H1 (cell line): ENCODE data around the gene CACNA2D1. TPM values are rescaled to one million over a fixed set of nuclear protein-coding genes. Genes with fewer than 3 reads are reported as not detected.

Experiments used
- CTCF ChIA-PET: fragments of 300-600 bp; sonication (Branson Sonifier 250); formaldehyde crosslinking; loops from one replicate; lab custom pipeline; 2021; ENCODE audit not compliant: partially characterized antibody; lab: Charles Lee
- POLR2A ChIA-PET: fragments of 300-600 bp; sonication (Branson Sonifier 250); formaldehyde crosslinking; loops from one replicate; lab custom pipeline; 2021; ENCODE audit warnings: inconsistent platforms; ENCODE audit not compliant: partially characterized antibody; lab: Charles Lee
- DNase-seq, 2 experiments: peaks; one replicate each; pipeline versions ENCODE4 v3.0.0 to v3.0.0-alpha.2; 2010 to 2022; ENCODE audit warnings: low spot score in 2 of 2, low read depth in 1 of 2, mixed read lengths in 1 of 2
- FAIRE-seq: peaks from 2 replicates; lab custom pipeline; 2011; peaks lifted over from hg19 to GRCh38; lab: Jason Lieb, UNC
- H2AFZ ChIP-seq: 2 replicates; pipeline ENCODE4 v1.8.1; 2012; ENCODE audit warnings: low read length, inconsistent platforms
- H2AK5ac ChIP-seq: 2 replicates; pipeline ENCODE4 v1.6.1; 2013; ENCODE audit warnings: low read depth, low read length
- H2BK120ac ChIP-seq: replicated peaks from 2 replicates; pipeline ENCODE3; 2013; ENCODE audit warnings: low read depth, low read length, inconsistent platforms
- H2BK12ac ChIP-seq: 2 replicates; pipeline ENCODE4 v1.6.1; 2013; ENCODE audit warnings: low read depth, low read length
- H2BK15ac ChIP-seq: 2 replicates; pipeline ENCODE4 v1.6.1; 2013; ENCODE audit warnings: low read length
- H2BK20ac ChIP-seq: 2 replicates; pipeline ENCODE4 v1.6.1; 2013; ENCODE audit warnings: low read length
- H2BK5ac ChIP-seq: 2 replicates; pipeline ENCODE4 v1.6.1; 2013; ENCODE audit warnings: low read depth, low read length
- H3K14ac ChIP-seq: 2 replicates; pipeline ENCODE4 v1.6.1; 2013; ENCODE audit warnings: inconsistent platforms; ENCODE audit not compliant: insufficient read length
- H3K18ac ChIP-seq: 2 replicates; pipeline ENCODE4 v1.6.1; 2013; ENCODE audit warnings: low read length; ENCODE audit errors: extremely low read depth
- H3K23ac ChIP-seq: 2 replicates; pipeline ENCODE4 v1.6.1; 2013; ENCODE audit warnings: inconsistent platforms; ENCODE audit not compliant: insufficient read length
- H3K23me2 ChIP-seq: 2 replicates; pipeline ENCODE4 v1.6.1; 2013; ENCODE audit warnings: low read depth, low read length
- H3K27ac ChIP-seq: 2 replicates; pipeline ENCODE4 v1.6.1; 2011; ENCODE audit warnings: low read depth, low read length, inconsistent platforms
- H3K27me3 ChIP-seq, 4 experiments: replicated peaks in 1 of 4; 1 replicate in 1 of 4; 2 replicates in 3 of 4; pipeline versions ENCODE4 v1.6.1 to v1.8.1; 2011 to 2013; ENCODE audit warnings: low read length in 3 of 4, mild to moderate bottlenecking in 3 of 4, inconsistent platforms in 2 of 4, mixed read lengths in 2 of 4, moderate library complexity in 1 of 4; ENCODE audit not compliant: control insufficient read depth in 3 of 4, insufficient read depth in 3 of 4; ENCODE audit errors: extremely low read depth in 1 of 4
- H3K36me3 ChIP-seq, 4 experiments: 2 replicates each; pipeline versions ENCODE4 v1.6.1 to v1.8.1; 2011 to 2013; ENCODE audit warnings: mild to moderate bottlenecking in 4 of 4, low read length in 3 of 4, moderate library complexity in 2 of 4, control low read depth in 1 of 4, inconsistent platforms in 1 of 4; ENCODE audit not compliant: insufficient read depth in 4 of 4, control insufficient read depth in 2 of 4
- H3K4ac ChIP-seq: replicated peaks from 2 replicates; pipeline ENCODE3; 2013; ENCODE audit warnings: low read length, low read depth, mixed read lengths, inconsistent platforms; ENCODE audit not compliant: insufficient read length
- H3K4me1 ChIP-seq, 4 experiments: replicated peaks in 1 of 4; 1 replicate in 1 of 4; 2 replicates in 3 of 4; pipeline versions ENCODE4 v1.6.1 to v1.8.1; 2011 to 2013; ENCODE audit warnings: low read length in 3 of 4, inconsistent platforms in 2 of 4, mixed read lengths in 1 of 4; ENCODE audit not compliant: insufficient read depth in 4 of 4, control insufficient read depth in 3 of 4
- H3K4me2 ChIP-seq, 2 experiments: 2 replicates each; pipeline versions ENCODE4 v1.6.1 to v1.8.1; 2011 to 2013; ENCODE audit warnings: low read depth in 2 of 2, low read length in 2 of 2, control low read depth in 1 of 2, inconsistent platforms in 1 of 2, mild to moderate bottlenecking in 1 of 2; ENCODE audit not compliant: insufficient read depth in 1 of 2
- H3K4me3 ChIP-seq, 4 experiments: fragments of 200-600, 300-600 bp in 1 of 4; sonication (generic), shearing (Covaris generic), sonication (Bioruptor Twin) in 1 of 4; 2 replicates each; pipeline versions ENCODE4 v1.5.1 to v1.8.1; 2011 to 2016; ENCODE audit warnings: low read length in 4 of 4, low read depth in 3 of 4, control low read depth in 2 of 4, inconsistent platforms in 2 of 4, mild to moderate bottlenecking in 2 of 4, mixed read lengths in 1 of 4, moderate library complexity in 1 of 4; ENCODE audit not compliant: insufficient read depth in 2 of 4; ENCODE audit errors: extremely low read depth in 1 of 4
- H3K56ac ChIP-seq: replicated peaks from 2 replicates; pipeline ENCODE3; 2013; ENCODE audit warnings: low read depth, mild to moderate bottlenecking, mixed read lengths, low read length, inconsistent platforms; ENCODE audit not compliant: insufficient read length
- H3K79me1 ChIP-seq: 2 replicates; pipeline ENCODE4 v1.6.1; 2013; ENCODE audit warnings: low read depth, low read length, control low read depth
- H3K79me2 ChIP-seq, 2 experiments: 2 replicates each; pipeline versions ENCODE4 v1.6.1 to v1.8.1; 2012 to 2013; ENCODE audit warnings: low read length in 2 of 2, mild to moderate bottlenecking in 2 of 2, inconsistent platforms in 1 of 2; ENCODE audit not compliant: insufficient read depth in 2 of 2, control insufficient read depth in 1 of 2
- H3K9ac ChIP-seq, 4 experiments: replicated peaks in 1 of 4; 1 replicate in 1 of 4; 2 replicates in 3 of 4; pipeline versions ENCODE4 v1.6.1 to v1.8.1; 2011 to 2013; ENCODE audit warnings: low read depth in 3 of 4, low read length in 3 of 4, control low read depth in 2 of 4, mild to moderate bottlenecking in 2 of 4, moderate library complexity in 2 of 4, inconsistent platforms in 1 of 4; ENCODE audit errors: extremely low read depth in 1 of 4
- H3K9me3 ChIP-seq, 2 experiments: 2 replicates each; pipeline versions ENCODE4 v1.6.1 to v1.8.1; 2012 to 2013; ENCODE audit warnings: mild to moderate bottlenecking in 2 of 2, moderate library complexity in 2 of 2, control low read depth in 1 of 2, inconsistent platforms in 1 of 2, low read depth in 1 of 2, low read length in 1 of 2, mixed read lengths in 1 of 2; ENCODE audit not compliant: insufficient read depth in 2 of 2
- H4K20me1 ChIP-seq, 2 experiments: replicated peaks in 1 of 2; 2 replicates each; pipeline versions ENCODE3 to v1.8.1; 2011 to 2013; ENCODE audit warnings: inconsistent platforms in 2 of 2, low read length in 2 of 2, mild to moderate bottlenecking in 1 of 2; ENCODE audit not compliant: insufficient read depth in 2 of 2, control insufficient read depth in 1 of 2
- H4K5ac ChIP-seq: 2 replicates; pipeline ENCODE4 v1.6.1; 2013; ENCODE audit warnings: low read length, low read depth, mixed read lengths, inconsistent platforms; ENCODE audit not compliant: insufficient read length
- H4K8ac ChIP-seq: 2 replicates; pipeline ENCODE4 v1.8.0; 2013; ENCODE audit warnings: mild to moderate bottlenecking, moderate library complexity, low read length, inconsistent platforms; ENCODE audit not compliant: insufficient read depth; ENCODE audit errors: extremely low read depth
- H4K91ac ChIP-seq: replicated peaks from 2 replicates; pipeline ENCODE3; 2013; ENCODE audit warnings: low read length, mixed read lengths, inconsistent platforms; ENCODE audit not compliant: insufficient read length
- EP300 ChIP-seq, 2 experiments: IDR thresholded peaks; 1 replicate in 1 of 2; 2 replicates in 1 of 2; pipeline ENCODE4 v1.6.1; 2011 to 2012; ENCODE audit warnings: low read depth in 2 of 2, low read length in 2 of 2, mild to moderate bottlenecking in 2 of 2, borderline replicate concordance in 1 of 2, inconsistent platforms in 1 of 2, moderate library complexity in 1 of 2
- EZH2 ChIP-seq: fragments of 200-600 bp; sonication (generic); IDR thresholded peaks from 2 replicates; pipeline ENCODE4 v1.7.1; 2012; ENCODE audit warnings: low read depth, mild to moderate bottlenecking, moderate library complexity, low read length, inconsistent platforms; ENCODE audit not compliant: severe bottlenecking
- FOSL1 ChIP-seq: IDR thresholded peaks from 2 replicates; pipeline ENCODE4 v1.6.1; 2011; ENCODE audit warnings: mild to moderate bottlenecking, low read depth, low read length, moderate library complexity; ENCODE audit not compliant: insufficient read depth
- GTF2F1 ChIP-seq: IDR thresholded peaks from 2 replicates; pipeline ENCODE4 v1.6.1; 2012; ENCODE audit warnings: low read depth, low read length, improper control_type of control experiment, borderline replicate concordance
- KDM1A ChIP-seq: fragments of 200-600, 300-600 bp; sonication (generic); IDR thresholded peaks from 2 replicates; pipeline ENCODE4 v1.7.1; 2016; ENCODE audit warnings: mild to moderate bottlenecking, low read length, borderline replicate concordance
- POLR2AphosphoS5 ChIP-seq: IDR thresholded peaks from 2 replicates; pipeline ENCODE4 v1.6.1; 2011; ENCODE audit warnings: low read depth, low read length
- RBBP5 ChIP-seq: IDR thresholded peaks from 2 replicates; pipeline ENCODE4 v1.7.1; 2012; ENCODE audit warnings: low read depth, mild to moderate bottlenecking, inconsistent platforms, low read length, moderate library complexity, borderline replicate concordance
- SIX5 ChIP-seq: IDR thresholded peaks from 2 replicates; pipeline ENCODE4 v1.6.1; 2011; ENCODE audit warnings: mild to moderate bottlenecking, low read depth, low read length
- whole genome bisulfite sequencing, 2 experiments: shearing (Covaris generic) in 1 of 2; methylation state at CpG; one replicate each; pipeline versions ENCODE4 v1.1.6 to v1.1.7; 2013 to 2015; ENCODE audit warnings: low lambda C conversion rate in 2 of 2, mixed read lengths in 2 of 2, inconsistent platforms in 1 of 2, low coverage in 1 of 2, missing lambda C conversion rate in 1 of 2; ENCODE audit not compliant: insufficient replicate concordance in 2 of 2, insufficient coverage in 1 of 2, insufficient read length in 1 of 2; ENCODE audit errors: extremely low coverage in 1 of 2, missing lambda C conversion rate in 1 of 2; 5-methylcytosine and 5-hydroxymethylcytosine counted together
- polyA plus RNA-seq, 7 experiments: library from polyadenylated mRNA; depleted of rRNA in 3 of 7; stranded (reverse) in 5 of 7; unstranded in 2 of 7; fragments of >200 nt in 5 of 7; fragments of 200-250 nt in 2 of 7; gene quantifications; 1 replicate in 5 of 7; 2 replicates in 1 of 7; 4 replicates in 1 of 7; pipeline versions ENCODE4 v1.2.1 to v1.2.3, GENCODE V29; 2011 to 2013; ENCODE audit warnings: missing spikeins in 2 of 7, mixed read lengths in 2 of 7
- total RNA-seq: library from RNA; stranded (reverse); fragmentation: NEBNext Ultra II Directional; extraction: Animal tissue kit (Norgen Biotek cat#: 25700); gene quantifications from 2 replicates; pipeline ENCODE4 v1.2.1, GENCODE V29; 2021
- TF ChIP-seq, protein P1 (sequence below): IDR thresholded peaks from 2 replicates; pipeline ENCODE4 v1.6.1; 2012; ENCODE audit warnings: inconsistent platforms
- TF ChIP-seq, protein P2 (sequence below), 3 experiments: IDR thresholded peaks; 1 replicate in 2 of 3; 2 replicates in 1 of 3; pipeline versions ENCODE4 v1.5.1 to v1.6.1; 2011; ENCODE audit warnings: low read length in 3 of 3, mild to moderate bottlenecking in 3 of 3, inconsistent platforms in 2 of 3, low read depth in 1 of 3, moderate library complexity in 1 of 3; ENCODE audit not compliant: insufficient read depth in 1 of 3; ENCODE audit errors: control extremely low read depth in 1 of 3

Gene CACNA2D1
- total and polyA plus RNA-seq, 2 of the 8 experiments (the other 6 are each of a cell fraction or from before 2014, with no cell fraction given), result 4.3 to 27.3 TPM

DNA sequence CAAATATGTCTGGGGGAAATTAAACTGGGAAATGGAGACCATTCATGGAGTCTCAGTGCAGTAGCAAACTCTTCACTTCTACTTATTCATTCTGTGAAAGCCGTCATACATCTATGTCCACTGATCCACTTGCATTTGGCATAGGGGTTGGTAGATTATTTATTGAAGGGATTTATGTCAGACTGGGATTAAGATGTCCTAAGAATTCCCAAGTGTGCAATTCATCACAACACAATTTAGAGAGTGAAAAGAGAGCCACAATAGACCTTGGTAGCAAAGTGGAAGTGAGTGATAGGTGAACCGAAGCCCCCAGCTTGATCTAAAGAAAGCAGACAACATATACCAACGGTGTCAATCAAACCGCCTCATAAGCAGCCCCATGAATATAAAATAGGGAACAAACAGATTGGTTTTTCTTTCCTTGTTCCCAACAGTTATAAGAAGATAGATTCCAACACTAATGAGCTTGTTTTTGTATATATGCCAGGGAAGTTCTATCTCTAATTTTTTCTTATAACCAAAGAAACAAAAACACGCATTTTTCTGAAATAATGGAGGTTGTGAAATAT lies 234.3 kb downstream of the CACNA2D1 start:
- ChIA-PET POLR2A (no interaction called here), CTCF (interaction anchor here (0.6 to 1.0 kb wide), 3 partner anchors 13 to 356 kb away, joined by 3 to 4 read pairs (median 3); no protein-coding TSS in a partner anchor)
- Histone ChIP-seq H4K8ac (no peak overlapping the region), H2BK5ac (no peak overlapping the region), H3K23me2 (no peaks in the 10 kb centered on the region), H3K9ac (no peak overlapping the region), H2BK20ac (no peak overlapping the region), H3K14ac (no peak overlapping the region), H3K9me3 (no peaks in the 10 kb centered on the region), H2BK12ac (no peak overlapping the region), H3K79me2 (no peaks in the 10 kb centered on the region), H3K27me3 (no peaks in the 10 kb centered on the region), H2BK120ac (no peak overlapping the region), H2AK5ac (no peak overlapping the region), H3K23ac (no peak overlapping the region), H3K4me3 (no peak overlapping the region), H4K20me1 (no peaks in the 10 kb centered on the region), H3K56ac (no peak overlapping the region), H3K18ac (no peak overlapping the region), H3K79me1 (no peaks in the 10 kb centered on the region), H3K4me2 (no peak overlapping the region), H2BK15ac (no peak overlapping the region), H2AFZ (no peak overlapping the region), H4K91ac (no peak overlapping the region), H3K4me1 (no peaks in the 10 kb centered on the region), H3K36me3 (no peaks in the 10 kb centered on the region), H3K4ac (no peak overlapping the region), H4K5ac (no peak overlapping the region), H3K27ac (no peak overlapping the region)
- WGBS, 2 experiments, result 93% methylated on average over 5 of the region's 5 CpGs; no CpG with 5 or more reads in 1 of the 2 experiments
- FAIRE-seq, result no peak
- no peak for DNase-seq
- TF ChIP-seq FOSL1 (no peak), GTF2F1 (no peak), RBBP5 (no peak), EP300 (IDR thresholded peaks at IDR 0.05; ENCODE audit: borderline replicate concordance in 1 of 2, low read depth in 2 of 2, low read length in 2 of 2) (no peak), EZH2 (no peak), KDM1A (no peak), SIX5 (no peak), POLR2AphosphoS5 (no peak)
- TF ChIP-seq, protein P1, sequence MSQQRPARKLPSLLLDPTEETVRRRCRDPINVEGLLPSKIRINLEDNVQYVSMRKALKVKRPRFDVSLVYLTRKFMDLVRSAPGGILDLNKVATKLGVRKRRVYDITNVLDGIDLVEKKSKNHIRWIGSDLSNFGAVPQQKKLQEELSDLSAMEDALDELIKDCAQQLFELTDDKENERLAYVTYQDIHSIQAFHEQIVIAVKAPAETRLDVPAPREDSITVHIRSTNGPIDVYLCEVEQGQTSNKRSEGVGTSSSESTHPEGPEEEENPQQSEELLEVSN, result no peak
- TF ChIP-seq, protein P2, sequence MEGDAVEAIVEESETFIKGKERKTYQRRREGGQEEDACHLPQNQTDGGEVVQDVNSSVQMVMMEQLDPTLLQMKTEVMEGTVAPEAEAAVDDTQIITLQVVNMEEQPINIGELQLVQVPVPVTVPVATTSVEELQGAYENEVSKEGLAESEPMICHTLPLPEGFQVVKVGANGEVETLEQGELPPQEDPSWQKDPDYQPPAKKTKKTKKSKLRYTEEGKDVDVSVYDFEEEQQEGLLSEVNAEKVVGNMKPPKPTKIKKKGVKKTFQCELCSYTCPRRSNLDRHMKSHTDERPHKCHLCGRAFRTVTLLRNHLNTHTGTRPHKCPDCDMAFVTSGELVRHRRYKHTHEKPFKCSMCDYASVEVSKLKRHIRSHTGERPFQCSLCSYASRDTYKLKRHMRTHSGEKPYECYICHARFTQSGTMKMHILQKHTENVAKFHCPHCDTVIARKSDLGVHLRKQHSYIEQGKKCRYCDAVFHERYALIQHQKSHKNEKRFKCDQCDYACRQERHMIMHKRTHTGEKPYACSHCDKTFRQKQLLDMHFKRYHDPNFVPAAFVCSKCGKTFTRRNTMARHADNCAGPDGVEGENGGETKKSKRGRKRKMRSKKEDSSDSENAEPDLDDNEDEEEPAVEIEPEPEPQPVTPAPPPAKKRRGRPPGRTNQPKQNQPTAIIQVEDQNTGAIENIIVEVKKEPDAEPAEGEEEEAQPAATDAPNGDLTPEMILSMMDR (IDR thresholded peaks at IDR 0.05; ENCODE audit: control extremely low read depth in 1 of 3, insufficient read depth in 1 of 3, low read depth in 1 of 3, low read length in 3 of 3), result no peak
